Gastroesophageal sphincter (tissue), 4 donors: ENCODE data around the gene HOXA5. TPM values are rescaled to one million over a fixed set of nuclear protein-coding genes. Genes with fewer than 3 reads are reported as not detected.
A peak's percentile ranks its signal among the peaks of the same experiment; 100 is the strongest.

Source experiments
- ATAC-seq: fragments of 150-250 bp; one replicate; pipeline ENCODE4 v1.9.1; 2016; ENCODE audit warnings: mild to moderate bottlenecking, moderate library complexity
- H3K27ac ChIP-seq, 4 donors: fragments of 200-600 bp; sonication (generic) in 3 of 4; 1 replicate in 3 of 4; 2 replicates in 1 of 4; pipeline ENCODE4 v1.5.1; 2016 to 2019
- H3K27me3 ChIP-seq: fragments of 200-600 bp; sonication (generic); one replicate; pipeline ENCODE4 v1.5.1; 2019
- H3K36me3 ChIP-seq, 2 donors: fragments of 200-600 bp; sonication (generic); one replicate each; pipeline ENCODE4 v1.5.1; 2019; ENCODE audit warnings: control low read depth in 1 of 2
- H3K4me1 ChIP-seq, 3 donors: fragments of 200-600 bp; sonication (generic); 1 replicate in 2 of 3; 2 replicates in 1 of 3; pipeline ENCODE4 v1.5.1; 2016 to 2019; ENCODE audit warnings: control low read depth in 2 of 3
- H3K4me3 ChIP-seq, 2 donors: fragments of 200-600 bp; sonication (generic); one replicate each; pipeline ENCODE4 v1.5.1; 2019; ENCODE audit warnings: mild to moderate bottlenecking in 1 of 2, moderate library complexity in 1 of 2
- H3K9me3 ChIP-seq, 3 donors: fragments of 200-600 bp; sonication (generic); one replicate each; pipeline ENCODE4 v1.5.1; 2017 to 2019; ENCODE audit warnings: control low read depth in 2 of 3
- EP300 ChIP-seq: sonication (generic); formaldehyde crosslinking; IDR thresholded peaks from one replicate; pipeline ENCODE4 v1.6.1; 2017; ENCODE audit warnings: antibody characterized with exemption, mild to moderate bottlenecking
- POLR2A ChIP-seq, 2 donors: fragments of 450-650 bp; IDR thresholded peaks; one replicate each; pipeline ENCODE4 v1.6.1; 2017; ENCODE audit warnings: antibody characterized with exemption in 2 of 2, mild to moderate bottlenecking in 2 of 2, moderate library complexity in 1 of 2
- POLR2AphosphoS5 ChIP-seq: sonication (generic); formaldehyde crosslinking; IDR thresholded peaks from one replicate; pipeline ENCODE4 v1.6.1; 2017; ENCODE audit warnings: antibody characterized with exemption
- WGBS, 2 donors: methylation state at CpG; one replicate each; pipeline ENCODE4 v1.1.5; 2018; ENCODE audit warnings: low coverage in 1 of 2; 5-methylcytosine and 5-hydroxymethylcytosine counted together
- total RNA-seq, 4 donors: library from RNA; depleted of rRNA; stranded (reverse); fragments of >200 nt; gene quantifications; one replicate each; pipeline ENCODE4 v1.1.0, GENCODE V29; 2016
- TF ChIP-seq, protein P1 (sequence below), 4 experiments: fragments of 200-600 bp in 2 of 4; fragments of 450-650 bp in 2 of 4; sonication (generic) in 1 of 4; IDR thresholded peaks; one replicate each; pipeline ENCODE4 v1.5.1; 2017 to 2019; ENCODE audit warnings: antibody characterized with exemption in 4 of 4, mild to moderate bottlenecking in 2 of 4, moderate library complexity in 2 of 4

HOXA5 gene
- total RNA-seq, 4 donors from 2014 or later: 11.0 to 34.6 (median 29.3) TPM

DNA sequence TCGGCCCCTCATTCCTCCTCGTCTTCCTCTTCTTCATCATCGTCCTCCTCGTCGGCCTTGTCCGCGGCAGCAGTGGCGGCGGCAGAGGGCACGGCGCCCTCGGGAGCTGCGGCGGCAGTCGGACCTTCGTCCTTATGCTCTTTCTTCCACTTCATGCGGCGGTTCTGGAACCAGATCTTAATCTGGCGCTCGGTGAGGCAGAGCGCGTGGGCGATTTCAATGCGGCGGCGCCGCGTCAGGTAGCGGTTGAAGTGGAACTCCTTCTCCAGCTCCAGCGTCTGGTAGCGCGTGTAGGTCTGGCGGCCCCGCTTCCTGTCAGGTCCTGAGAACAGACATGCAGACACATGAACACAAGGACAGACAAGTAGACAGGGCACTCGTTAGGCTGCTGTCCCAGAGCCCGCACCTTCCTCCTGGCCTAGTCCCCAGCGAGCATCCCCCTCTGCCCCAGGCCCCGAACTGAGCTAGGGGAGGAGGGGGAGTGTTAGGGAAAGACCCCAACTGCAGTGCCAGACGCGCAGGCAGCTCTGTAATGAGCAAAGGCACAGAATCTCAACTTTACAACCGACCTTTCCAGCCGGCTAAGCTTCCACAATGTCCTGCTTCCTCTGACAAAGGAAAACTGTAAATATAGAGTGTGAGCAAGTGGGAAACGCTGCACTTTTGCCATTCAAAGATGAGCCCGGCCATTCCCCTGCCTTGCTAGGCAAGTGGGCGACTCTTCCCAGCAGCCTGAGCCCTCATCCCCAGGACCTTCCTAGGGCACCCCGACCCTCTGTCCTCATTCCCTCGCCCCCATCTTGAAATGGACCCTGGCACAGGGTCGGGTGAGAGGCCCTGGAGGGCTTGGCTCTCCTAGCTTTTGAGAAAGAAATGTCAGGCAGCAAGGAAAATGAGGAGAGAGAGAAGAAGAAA is 11.7 kb upstream of the HOXA5 start:
- Histone ChIP-seq H3K4me3 (peak overlapping the region in 1 of 2 donors; percentile 54), H3K27me3 (peaks cover 93% of the 10 kb centered on the region), H3K36me3 (no peaks in the 10 kb centered on the region), H3K4me1 (peaks cover 0 to 61% (median 20%) of the 10 kb centered on the region in 3 donors), H3K27ac (peak overlapping the region in 2 of 4 donors; percentile 5 to 66), H3K9me3 (no peaks in the 10 kb centered on the region)
- no peak for TF ChIP-seq POLR2A (IDR thresholded peaks at IDR 0.05)
- TF ChIP-seq, protein P1, sequence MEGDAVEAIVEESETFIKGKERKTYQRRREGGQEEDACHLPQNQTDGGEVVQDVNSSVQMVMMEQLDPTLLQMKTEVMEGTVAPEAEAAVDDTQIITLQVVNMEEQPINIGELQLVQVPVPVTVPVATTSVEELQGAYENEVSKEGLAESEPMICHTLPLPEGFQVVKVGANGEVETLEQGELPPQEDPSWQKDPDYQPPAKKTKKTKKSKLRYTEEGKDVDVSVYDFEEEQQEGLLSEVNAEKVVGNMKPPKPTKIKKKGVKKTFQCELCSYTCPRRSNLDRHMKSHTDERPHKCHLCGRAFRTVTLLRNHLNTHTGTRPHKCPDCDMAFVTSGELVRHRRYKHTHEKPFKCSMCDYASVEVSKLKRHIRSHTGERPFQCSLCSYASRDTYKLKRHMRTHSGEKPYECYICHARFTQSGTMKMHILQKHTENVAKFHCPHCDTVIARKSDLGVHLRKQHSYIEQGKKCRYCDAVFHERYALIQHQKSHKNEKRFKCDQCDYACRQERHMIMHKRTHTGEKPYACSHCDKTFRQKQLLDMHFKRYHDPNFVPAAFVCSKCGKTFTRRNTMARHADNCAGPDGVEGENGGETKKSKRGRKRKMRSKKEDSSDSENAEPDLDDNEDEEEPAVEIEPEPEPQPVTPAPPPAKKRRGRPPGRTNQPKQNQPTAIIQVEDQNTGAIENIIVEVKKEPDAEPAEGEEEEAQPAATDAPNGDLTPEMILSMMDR (IDR thresholded peaks at IDR 0.05): no peak
- no peak for TF ChIP-seq POLR2AphosphoS5
- TF ChIP-seq EP300: no peak
- ATAC-seq: no peak
- 26% methylated on average over 16 of the region's 48 CpGs; no CpG with 5 or more reads in 1 of the 2 donors for WGBS, 2 donors

DNA sequence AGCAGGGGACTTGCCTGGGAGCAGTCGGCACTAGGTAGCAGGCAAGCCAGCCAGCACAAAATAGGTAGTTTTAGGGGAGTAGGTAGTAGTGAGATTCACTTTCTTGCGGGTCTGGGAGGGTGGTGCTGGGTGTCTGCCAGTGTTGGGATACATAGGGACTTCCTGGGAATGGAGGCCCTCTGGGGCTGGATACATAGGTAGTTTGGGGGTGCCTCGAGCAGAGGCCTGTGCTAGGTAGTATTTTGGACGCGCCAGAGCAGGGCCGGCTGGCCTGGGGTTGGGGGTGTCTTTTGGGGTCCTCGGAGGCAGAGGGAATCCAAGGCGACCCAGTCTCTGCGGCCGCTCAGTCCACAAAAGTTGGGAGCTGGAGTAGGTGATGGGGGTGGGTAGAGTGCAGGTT is 10.9 kb upstream of the HOXA5 start:
- Histone ChIP-seq H3K27ac (no peak overlapping the region), H3K9me3 (no peaks in the 10 kb centered on the region), H3K4me1 (peaks cover 0 to 60% (median 20%) of the 10 kb centered on the region in 3 donors), H3K36me3 (no peaks in the 10 kb centered on the region), H3K27me3 (peaks cover 87% of the 10 kb centered on the region), H3K4me3 (no peak overlapping the region)
- TF ChIP-seq EP300 (no peak), POLR2AphosphoS5 (no peak), POLR2A (IDR thresholded peaks at IDR 0.05) (no peak)
- TF ChIP-seq, protein P1 (IDR thresholded peaks at IDR 0.05): no peak
- ATAC-seq: no peak
- 17% methylated on average over 2 of the region's 10 CpGs; no CpG with 5 or more reads in 1 of the 2 donors for WGBS, 2 donors

DNA sequence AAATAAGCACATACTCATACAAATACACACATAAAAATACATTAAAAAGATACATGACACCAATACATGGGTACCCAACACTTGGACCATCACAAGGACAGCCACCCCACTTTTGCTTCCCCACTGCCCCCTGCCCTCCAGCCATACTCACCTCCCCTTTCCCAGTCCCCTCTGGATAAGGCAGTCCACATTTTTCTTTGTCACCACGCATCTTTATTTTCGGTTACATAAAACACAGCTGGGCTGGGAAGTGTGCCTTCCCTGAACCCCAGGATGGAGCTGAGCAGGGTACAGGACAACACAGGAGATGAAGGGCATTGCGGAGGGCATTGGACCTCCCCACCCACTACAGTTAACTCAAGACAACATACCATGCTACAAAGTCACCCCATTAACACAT is 10.0 kb upstream of the HOXA5 start:
- Histone ChIP-seq H3K27ac (no peak overlapping the region), H3K4me1 (peaks cover 0 to 61% (median 20%) of the 10 kb centered on the region in 3 donors), H3K36me3 (no peaks in the 10 kb centered on the region), H3K27me3 (peaks cover 86% of the 10 kb centered on the region), H3K4me3 (no peak overlapping the region), H3K9me3 (no peaks in the 10 kb centered on the region)
- TF ChIP-seq POLR2A (IDR thresholded peaks at IDR 0.05) (no peak), POLR2AphosphoS5 (no peak), EP300 (no peak)
- TF ChIP-seq, protein P1 (IDR thresholded peaks at IDR 0.05): no peak
- WGBS, 2 donors: 63% methylated on average over 3 of the region's 3 CpGs; no CpG with 5 or more reads in 1 of the 2 donors
- no peak for ATAC-seq

DNA sequence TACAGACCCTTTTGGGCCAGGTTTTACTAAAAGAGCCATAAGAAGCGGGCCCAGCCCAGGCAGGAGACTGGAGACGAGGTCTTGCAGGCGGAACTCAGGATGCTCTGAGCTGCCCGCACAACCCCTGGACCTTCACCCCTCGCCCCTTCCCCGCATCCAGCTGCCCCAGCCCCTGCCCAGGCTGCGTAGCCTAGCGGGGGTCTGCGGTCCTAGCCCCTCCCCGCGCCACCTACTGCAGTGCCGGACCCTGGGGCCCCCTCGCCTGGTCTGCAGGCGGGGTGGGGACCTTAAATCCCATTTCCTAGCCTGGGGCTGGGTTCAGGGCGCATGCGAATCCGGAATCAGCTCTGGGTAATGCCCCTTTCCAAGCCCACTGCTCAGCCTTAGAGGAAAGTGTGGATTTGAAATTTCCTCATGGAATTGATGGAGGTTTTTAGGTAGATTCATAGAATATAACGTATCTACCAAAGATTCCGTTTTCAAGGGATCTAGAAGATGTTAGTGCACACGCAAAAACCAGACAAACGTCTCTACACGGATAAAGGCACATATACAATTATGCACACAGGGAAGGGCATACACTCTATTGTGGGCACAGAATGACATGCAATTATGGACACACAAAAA is 9.4 kb upstream of the HOXA5 start:
- Histone ChIP-seq H3K36me3 (no peaks in the 10 kb centered on the region), H3K9me3 (no peaks in the 10 kb centered on the region), H3K4me3 (peak overlapping the region in 1 of 2 donors; percentile 47), H3K27ac (peak overlapping the region in 2 of 4 donors; percentile 27 to 65), H3K4me1 (peaks cover 0 to 67% (median 20%) of the 10 kb centered on the region in 3 donors), H3K27me3 (peaks cover 86% of the 10 kb centered on the region)
- TF ChIP-seq, protein P1 (IDR thresholded peaks at IDR 0.05): no peak
- TF ChIP-seq POLR2AphosphoS5: no peak
- TF ChIP-seq EP300: no peak
- no peak for TF ChIP-seq POLR2A (IDR thresholded peaks at IDR 0.05)
- 64 to 71% methylated on average over 3 to 5 of the region's 22 CpGs for WGBS, 2 donors
- ATAC-seq: no peak
